Measurements from ENCODE around the gene DNAH8.

Gene DNAH8

GRCh38 chr6:39018103-39018502 is 303.0 kb downstream of the DNAH8 start:
- no peak for DNase-seq (ENCODE audit: low read depth)
- TF ChIP-seq CTCF (IDR thresholded peaks at IDR 0.05; ENCODE audit: low read length, missing control alignments), result no peak
- no peak overlapping the region for H3K4me3 ChIP-seq (replicated peaks; ENCODE audit: low read depth, low read length)

GRCh38 chr6:39020136-39020535 is 305.0 kb downstream of the DNAH8 start:
- H3K4me3 ChIP-seq (replicated peaks; ENCODE audit: low read depth, low read length), result no peak overlapping the region
- TF ChIP-seq CTCF (IDR thresholded peaks at IDR 0.05; ENCODE audit: low read length, missing control alignments), result no peak
- no peak for DNase-seq (ENCODE audit: low read depth)

- no peak for TF ChIP-seq CTCF (IDR thresholded peaks at IDR 0.05; ENCODE audit: low read length, missing control alignments)
- no peak overlapping the region for H3K4me3 ChIP-seq (replicated peaks; ENCODE audit: low read depth, low read length)
- no peak for DNase-seq (ENCODE audit: low read depth)
Observed at GRCh38 chr6:39021041-39021440, 305.9 kb downstream of the DNAH8 start.

- H3K4me3 ChIP-seq (replicated peaks; ENCODE audit: low read depth, low read length), result no peak overlapping the region
- TF ChIP-seq CTCF (IDR thresholded peaks at IDR 0.05; ENCODE audit: low read length, missing control alignments), result no peak
- DNase-seq (ENCODE audit: low read depth), result no peak
Observed at GRCh38 chr6:39021779-39022178, 306.7 kb downstream of the DNAH8 start.

GRCh38 chr6:39026175-39026574 is 311.1 kb downstream of the DNAH8 start:
- no peak for DNase-seq (ENCODE audit: low read depth)
- TF ChIP-seq CTCF (IDR thresholded peaks at IDR 0.05; ENCODE audit: low read length, missing control alignments), result no peak
- H3K4me3 ChIP-seq (replicated peaks; ENCODE audit: low read depth, low read length), result no peak overlapping the region

GRCh38 chr6:39029156-39030011 is 314.3 kb downstream of the DNAH8 start:
- TF ChIP-seq CTCF (IDR thresholded peaks at IDR 0.05; ENCODE audit: low read length, missing control alignments), result peak; percentile 61
- no peak overlapping the region for H3K4me3 ChIP-seq (replicated peaks; ENCODE audit: low read depth, low read length)
- peak; percentile 11 for DNase-seq (ENCODE audit: low read depth)

- H3K4me3 ChIP-seq (replicated peaks; ENCODE audit: low read depth, low read length), result no peak overlapping the region
- TF ChIP-seq CTCF (IDR thresholded peaks at IDR 0.05; ENCODE audit: low read length, missing control alignments), result no peak
- DNase-seq (ENCODE audit: low read depth), result no peak
Observed at GRCh38 chr6:39035681-39036080, 320.6 kb downstream of the DNAH8 start.
